ENCODE results near the gene SREBF1. TPM values are rescaled to one million over a fixed set of nuclear protein-coding genes. Genes with fewer than 3 reads are reported as not detected.
A peak's percentile ranks its signal among the peaks of the same experiment; 100 is the strongest.

SREBF1 gene
- total and polyA plus RNA-seq, 4 donors, result 68.4 to 134 (median 80.7) TPM

DNA sequence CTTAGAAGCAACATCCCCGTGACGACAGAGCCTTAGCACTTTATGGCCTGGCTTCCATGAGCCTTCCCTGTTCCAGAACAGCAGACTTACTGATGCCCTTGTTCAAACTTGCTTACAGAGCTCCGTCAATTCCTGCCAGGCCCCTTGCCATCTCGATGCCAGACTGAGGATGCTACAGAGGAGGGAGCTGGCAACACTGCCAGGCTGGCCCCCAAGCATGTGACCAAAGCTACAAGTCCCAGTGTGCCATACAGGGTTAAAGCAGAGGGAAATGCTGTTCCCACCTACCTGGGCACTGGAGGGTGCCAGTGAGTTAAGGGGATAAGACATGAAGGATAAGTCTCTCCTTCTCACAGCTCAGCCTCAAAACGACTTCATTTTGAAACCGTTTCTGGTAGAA is 33.5 kb upstream of the SREBF1 start:
- no peak overlapping the region for H3K9ac ChIP-seq (ENCODE audit: insufficient read depth in 1 of 2, low read length in 2 of 2)
- peak overlapping the region in 1 of 2 donors; percentile 27 for H3K27ac ChIP-seq (ENCODE audit: low read depth in 1 of 2, low read length in 1 of 2)
- TF ChIP-seq, protein P1, sequence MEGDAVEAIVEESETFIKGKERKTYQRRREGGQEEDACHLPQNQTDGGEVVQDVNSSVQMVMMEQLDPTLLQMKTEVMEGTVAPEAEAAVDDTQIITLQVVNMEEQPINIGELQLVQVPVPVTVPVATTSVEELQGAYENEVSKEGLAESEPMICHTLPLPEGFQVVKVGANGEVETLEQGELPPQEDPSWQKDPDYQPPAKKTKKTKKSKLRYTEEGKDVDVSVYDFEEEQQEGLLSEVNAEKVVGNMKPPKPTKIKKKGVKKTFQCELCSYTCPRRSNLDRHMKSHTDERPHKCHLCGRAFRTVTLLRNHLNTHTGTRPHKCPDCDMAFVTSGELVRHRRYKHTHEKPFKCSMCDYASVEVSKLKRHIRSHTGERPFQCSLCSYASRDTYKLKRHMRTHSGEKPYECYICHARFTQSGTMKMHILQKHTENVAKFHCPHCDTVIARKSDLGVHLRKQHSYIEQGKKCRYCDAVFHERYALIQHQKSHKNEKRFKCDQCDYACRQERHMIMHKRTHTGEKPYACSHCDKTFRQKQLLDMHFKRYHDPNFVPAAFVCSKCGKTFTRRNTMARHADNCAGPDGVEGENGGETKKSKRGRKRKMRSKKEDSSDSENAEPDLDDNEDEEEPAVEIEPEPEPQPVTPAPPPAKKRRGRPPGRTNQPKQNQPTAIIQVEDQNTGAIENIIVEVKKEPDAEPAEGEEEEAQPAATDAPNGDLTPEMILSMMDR (IDR thresholded peaks at IDR 0.05; ENCODE audit: control extremely low read depth, extremely low read depth), result no peak
- peaks cover 0 to 36% (median 13%) of the 10 kb centered on the region in 5 donors for H3K4me1 ChIP-seq (ENCODE audit: control insufficient read depth in 5 of 5, insufficient read depth in 5 of 5, low read length in 5 of 5)
- H3K9me3 ChIP-seq (ENCODE audit: control insufficient read depth in 4 of 4, insufficient read depth in 3 of 4, low read length in 3 of 4), result no peaks in the 10 kb centered on the region
- WGBS, 2 donors, result 65 to 66% methylated on average over 6 of the region's 6 CpGs
- peaks cover 2 to 17% (median 14%) of the 10 kb centered on the region in 4 donors for H3K36me3 ChIP-seq (ENCODE audit: control insufficient read depth in 4 of 4, insufficient read depth in 4 of 4, low read length in 4 of 4)
- DNase-seq (no peak), ATAC-seq (ENCODE audit: insufficient read depth, low FRiP score) (no peak)
- H3K27me3 ChIP-seq (ENCODE audit: control insufficient read depth in 3 of 3, insufficient read depth in 3 of 3, low read length in 2 of 3), result no peaks in the 10 kb centered on the region
- H3K4me3 ChIP-seq, result no peak overlapping the region

DNA sequence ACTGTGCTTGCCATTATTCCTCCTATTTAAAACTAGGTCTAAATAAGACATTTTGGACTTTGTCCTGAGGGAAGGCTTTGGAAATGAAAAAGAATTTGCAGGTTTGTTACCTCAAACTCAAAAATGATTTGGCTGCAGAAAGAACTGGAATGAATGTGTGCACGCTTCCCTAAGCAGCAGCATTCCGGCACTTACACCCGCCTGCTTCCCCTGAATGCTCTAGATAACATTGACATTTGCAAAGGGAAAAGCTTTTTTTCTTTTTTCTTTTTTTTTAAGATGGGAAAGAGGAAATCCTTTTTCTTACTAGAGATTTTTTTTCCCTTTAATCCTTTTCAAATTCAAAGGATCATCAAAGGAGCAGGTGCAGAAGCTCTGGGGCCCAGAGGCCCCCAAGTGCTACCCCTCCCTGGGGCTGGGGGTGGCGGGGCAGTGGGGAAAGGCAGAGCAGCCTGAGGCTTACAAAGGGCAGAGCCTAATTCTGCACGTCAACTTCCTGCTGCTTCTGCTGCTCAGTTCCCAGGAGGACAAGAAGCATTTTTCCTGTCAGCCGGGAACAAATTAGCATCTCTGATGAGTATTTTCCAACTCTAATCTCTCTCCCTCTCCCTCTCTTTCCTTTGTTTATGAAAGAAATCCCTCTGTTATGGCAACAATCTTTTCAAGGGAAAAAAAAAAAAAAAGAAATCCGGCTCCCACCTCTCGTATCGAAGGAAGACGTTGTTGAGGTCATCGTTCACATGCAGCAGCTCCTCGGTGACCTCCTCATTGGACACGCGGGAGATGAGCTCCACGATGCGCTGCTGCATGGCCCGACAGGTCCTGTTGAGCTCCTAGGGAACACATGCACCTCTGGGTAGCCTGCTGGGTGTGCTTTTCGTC is 32.1 kb upstream of the SREBF1 start:
- H3K9ac ChIP-seq (ENCODE audit: insufficient read depth in 1 of 2, low read length in 2 of 2), result no peak overlapping the region
- no peaks in the 10 kb centered on the region for H3K9me3 ChIP-seq (ENCODE audit: control insufficient read depth in 4 of 4, insufficient read depth in 3 of 4, low read length in 3 of 4)
- WGBS, 2 donors, result 62 to 77% methylated on average over 18 of the region's 18 CpGs
- H3K36me3 ChIP-seq (ENCODE audit: control insufficient read depth in 4 of 4, insufficient read depth in 4 of 4, low read length in 4 of 4), result peaks cover 2 to 16% (median 14%) of the 10 kb centered on the region in 4 donors
- peak in 2 of 3 donors; percentile 65 to 70 for DNase-seq
- ATAC-seq (ENCODE audit: insufficient read depth, low FRiP score), result no peak
- H3K4me3 ChIP-seq, result no peak overlapping the region
- no peaks in the 10 kb centered on the region for H3K27me3 ChIP-seq (ENCODE audit: control insufficient read depth in 3 of 3, insufficient read depth in 3 of 3, low read length in 2 of 3)
- TF ChIP-seq, protein P1 (IDR thresholded peaks at IDR 0.05; ENCODE audit: control extremely low read depth, extremely low read depth), result no peak
- peaks cover 0 to 30% (median 9%) of the 10 kb centered on the region in 5 donors for H3K4me1 ChIP-seq (ENCODE audit: control insufficient read depth in 5 of 5, insufficient read depth in 5 of 5, low read length in 5 of 5)
- peak overlapping the region in 1 of 2 donors; percentile 51 for H3K27ac ChIP-seq (ENCODE audit: low read depth in 1 of 2, low read length in 1 of 2)

DNA sequence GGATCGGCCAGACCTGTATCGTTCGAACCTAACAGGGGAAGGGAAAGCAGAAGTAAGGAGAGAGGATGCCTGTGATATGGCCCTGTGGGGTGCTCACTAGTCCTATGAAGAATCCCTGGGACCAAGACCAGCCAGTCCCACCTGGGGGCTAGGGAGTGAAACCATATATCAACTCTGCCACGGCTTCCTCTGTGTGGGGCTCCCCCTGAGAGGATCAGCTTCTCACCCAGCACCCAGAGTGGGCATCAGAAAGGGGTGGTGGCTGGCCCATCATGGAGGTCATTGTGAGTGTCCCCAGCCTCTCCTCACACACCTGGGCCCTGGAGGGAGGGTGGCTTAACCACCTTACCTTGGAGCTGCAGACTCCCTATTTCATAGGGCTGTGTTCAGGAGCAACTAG is 30.1 kb upstream of the SREBF1 start:
- TF ChIP-seq, protein P1 (IDR thresholded peaks at IDR 0.05; ENCODE audit: control extremely low read depth, extremely low read depth), result no peak
- no peaks in the 10 kb centered on the region for H3K27me3 ChIP-seq (ENCODE audit: control insufficient read depth in 3 of 3, insufficient read depth in 3 of 3, low read length in 2 of 3)
- no peak overlapping the region for H3K27ac ChIP-seq (ENCODE audit: low read depth in 1 of 2, low read length in 1 of 2)
- DNase-seq (no peak), ATAC-seq (ENCODE audit: insufficient read depth, low FRiP score) (no peak)
- no peak overlapping the region for H3K4me3 ChIP-seq
- peaks cover 2 to 20% (median 14%) of the 10 kb centered on the region in 4 donors for H3K36me3 ChIP-seq (ENCODE audit: control insufficient read depth in 4 of 4, insufficient read depth in 4 of 4, low read length in 4 of 4)
- WGBS, 2 donors, result 88 to 95% methylated on average over 4 of the region's 4 CpGs
- H3K4me1 ChIP-seq (ENCODE audit: control insufficient read depth in 5 of 5, insufficient read depth in 5 of 5, low read length in 5 of 5), result peaks cover 0 to 20% (median 5%) of the 10 kb centered on the region in 5 donors
- H3K9ac ChIP-seq (ENCODE audit: insufficient read depth in 1 of 2, low read length in 2 of 2), result no peak overlapping the region
- H3K9me3 ChIP-seq (ENCODE audit: control insufficient read depth in 4 of 4, insufficient read depth in 3 of 4, low read length in 3 of 4), result no peaks in the 10 kb centered on the region

All from lung (tissue), 12 donors.